ENCODE data around the gene RAB34. TPM values are rescaled to one million over a fixed set of nuclear protein-coding genes. Genes with fewer than 3 reads are reported as not detected.

RAB34 gene
- total and polyA plus RNA-seq, 7 experiments from 2014 or later, result 11.0 to 50.2 (median 16.4) TPM

GRCh38 chr17:28716740-28717577, 709 bp downstream of the RAB34 start:
- Mint-ChIP-seq H3K27ac (peak overlapping the region in 3 of 9 donors; percentile 18 to 90 (median 69)), H3K4me1 (peaks cover 24 to 58% (median 38%) of the 10 kb centered on the region in 7 donors), H3K4me3 (peak overlapping the region in 8 of 10 donors; percentile 38 to 87 (median 68)), H3K27me3 (peaks cover 0 to 26% (median 6%) of the 10 kb centered on the region in 5 donors), H3K9me3 (peaks cover 0 to 2% (median 0%) of the 10 kb centered on the region in 11 donors), H3K36me3 (peaks cover 0 to 19% (median 16%) of the 10 kb centered on the region in 5 donors)
- Histone ChIP-seq H3K27ac (ENCODE audit: low read depth, low read length) (peak overlapping the region; percentile 52), H3K9me3 (ENCODE audit: control insufficient read depth in 2 of 3, low read length in 3 of 3) (no peaks in the 10 kb centered on the region), H3K4me1 (ENCODE audit: control insufficient read depth in 2 of 2, insufficient read depth in 2 of 2, low read length in 2 of 2) (peaks cover 24 to 29% of the 10 kb centered on the region in 2 donors), H3K4me3 (ENCODE audit: low read length) (no peak overlapping the region), H3K36me3 (ENCODE audit: control insufficient read depth in 2 of 3, insufficient read depth in 3 of 3, low read length in 3 of 3) (peaks cover 7 to 10% (median 7%) of the 10 kb centered on the region in 3 experiments), H3K27me3 (ENCODE audit: control insufficient read depth in 2 of 2, insufficient read depth in 2 of 2, low read length in 2 of 2) (no peaks in the 10 kb centered on the region)
- peak in 3 of 9 donors; percentile 14 to 16 (median 16) for DNase-seq
- intact Hi-C loops (cut with micrococcal nuclease), result loop anchor here in 1 of 2 donors (5.0 kb wide), 1 partner anchor 35 kb away; no protein-coding TSS in a partner anchor
- ChIA-PET POLR2A (interaction anchor here (0.9 to 2.6 kb wide), 3 partner anchors 11 to 182 kb away, joined by 3 to 10 read pairs (median 3); partner anchors contain the start of gene NEK8), CTCF (interaction anchor here (1.6 kb wide), 1 partner anchor 10 kb away, joined by 4 read pairs; no protein-coding TSS in a partner anchor)
- ATAC-seq, result no peak

- H3K4me1 ChIP-seq (ENCODE audit: control insufficient read depth in 2 of 2, insufficient read depth in 2 of 2, low read length in 2 of 2), result peaks cover 15 to 17% of the 10 kb centered on the region in 2 donors
- Mint-ChIP-seq H3K27ac (peak overlapping the region in 3 of 9 donors; percentile 19 to 41 (median 26)), H3K27me3 (peaks cover 0 to 26% (median 6%) of the 10 kb centered on the region in 5 donors), H3K9me3 (peaks cover 0 to 2% (median 0%) of the 10 kb centered on the region in 11 donors), H3K4me1 (peaks cover 21 to 52% (median 35%) of the 10 kb centered on the region in 7 donors), H3K36me3 (peaks cover 0 to 6% (median 5%) of the 10 kb centered on the region in 5 donors), H3K4me3 (peak overlapping the region in 1 of 10 donors; percentile 21)
- H3K9me3 ChIP-seq (ENCODE audit: control insufficient read depth in 2 of 3, low read length in 3 of 3), result no peaks in the 10 kb centered on the region
- no peaks in the 10 kb centered on the region for H3K36me3 ChIP-seq (ENCODE audit: control insufficient read depth in 2 of 3, insufficient read depth in 3 of 3, low read length in 3 of 3)
- H3K4me3 ChIP-seq (ENCODE audit: low read length), result no peak overlapping the region
- CTCF ChIA-PET, result interaction anchor here (0.6 kb wide), 2 partner anchors 49 to 77 kb away, joined by 3 to 6 read pairs; no protein-coding TSS in a partner anchor
- H3K27me3 ChIP-seq (ENCODE audit: control insufficient read depth in 2 of 2, insufficient read depth in 2 of 2, low read length in 2 of 2), result no peaks in the 10 kb centered on the region
- POLR2A ChIA-PET, result interaction anchor here (1.0 to 2.6 kb wide), 3 partner anchors 13 to 237 kb away, joined by 3 to 10 read pairs (median 4); partner anchors contain the start of gene NEK8
- no peak overlapping the region for H3K27ac ChIP-seq (ENCODE audit: low read depth, low read length)
- intact Hi-C loops (cut with micrococcal nuclease), result loop anchor here in 1 of 2 donors (5.0 kb wide), 1 partner anchor 37 kb away; no protein-coding TSS in a partner anchor
- DNase-seq (no peak), ATAC-seq (no peak)
Measured at GRCh38 chr17:28715217-28715616, 2.5 kb downstream of the RAB34 start.

- no peak for ATAC-seq
Measured at GRCh38 chr17:28714281-28714680, 3.4 kb downstream of the RAB34 start.

GRCh38 chr17:28712705-28713415, 4.8 kb downstream of the RAB34 start:
- CTCF ChIA-PET, result interaction anchor here (1.2 to 1.3 kb wide), 2 partner anchors 14 to 25 kb away, joined by 3 to 4 read pairs; no protein-coding TSS in a partner anchor
- Histone ChIP-seq H3K4me1 (ENCODE audit: control insufficient read depth in 2 of 2, insufficient read depth in 2 of 2, low read length in 2 of 2) (peaks cover 9 to 12% of the 10 kb centered on the region in 2 donors), H3K27ac (ENCODE audit: low read depth, low read length) (peak overlapping the region; percentile 83), H3K4me3 (ENCODE audit: low read length) (peak overlapping the region; percentile 95), H3K9me3 (ENCODE audit: control insufficient read depth in 2 of 3, low read length in 3 of 3) (no peaks in the 10 kb centered on the region), H3K27me3 (ENCODE audit: control insufficient read depth in 2 of 2, insufficient read depth in 2 of 2, low read length in 2 of 2) (no peaks in the 10 kb centered on the region), H3K36me3 (ENCODE audit: control insufficient read depth in 2 of 3, insufficient read depth in 3 of 3, low read length in 3 of 3) (no peaks in the 10 kb centered on the region)
- peaks cover 0 to 14% (median 6%) of the 10 kb centered on the region in 5 donors for H3K27me3 Mint-ChIP-seq
- H3K4me1 Mint-ChIP-seq, result peaks cover 12 to 34% (median 19%) of the 10 kb centered on the region in 7 donors
- H3K36me3 Mint-ChIP-seq, result no peaks in the 10 kb centered on the region
- H3K9me3 Mint-ChIP-seq, result no peaks in the 10 kb centered on the region
- DNase-seq, result no peak
- H3K4me3 Mint-ChIP-seq, result peak overlapping the region; percentile 76 to 94 (median 90)
- intact Hi-C loops (cut with micrococcal nuclease), result loop anchor here in 1 of 2 donors (5.0 kb wide), 2 partner anchors 51 to 116 kb away; partner anchors contain the start of genes SDF2, SPAG5 and SUPT6H
- POLR2A ChIA-PET, result interaction anchor here (0.9 to 5.2 kb wide), 8 partner anchors 8 to 239 kb away, joined by 3 to 59 read pairs (median 18); partner anchors contain the start of genes BLTP2, NEK8, PHF12 and RPL23A
- H3K27ac Mint-ChIP-seq, result peak overlapping the region; percentile 64 to 98 (median 87)
- no peak for ATAC-seq

More at GRCh38 chr17:28714281-28714680, 3.4 kb downstream of the RAB34 start:
- Mint-ChIP-seq H3K36me3 (no peaks in the 10 kb centered on the region), H3K27me3 (peaks cover 0 to 23% (median 6%) of the 10 kb centered on the region in 5 donors), H3K9me3 (peaks cover 0 to 2% (median 0%) of the 10 kb centered on the region in 11 donors), H3K4me1 (peaks cover 16 to 43% (median 27%) of the 10 kb centered on the region in 7 donors), H3K27ac (no peak overlapping the region), H3K4me3 (peak overlapping the region in 1 of 10 donors; percentile 33)
- intact Hi-C loops (cut with micrococcal nuclease), result loop anchor here in 1 of 2 donors (5.0 kb wide), 2 partner anchors 52 to 117 kb away; partner anchors contain the start of genes SDF2, SPAG5 and SUPT6H
- H3K36me3 ChIP-seq (ENCODE audit: control insufficient read depth in 2 of 3, insufficient read depth in 3 of 3, low read length in 3 of 3), result no peaks in the 10 kb centered on the region
- H3K4me1 ChIP-seq (ENCODE audit: control insufficient read depth in 2 of 2, insufficient read depth in 2 of 2, low read length in 2 of 2), result peaks cover 13 to 15% of the 10 kb centered on the region in 2 donors
- ChIA-PET CTCF (no interaction called here), POLR2A (interaction anchor here (1.1 to 1.2 kb wide), 2 partner anchors 52 to 212 kb away, joined by 3 read pairs; partner anchors contain the start of genes SDF2 and SUPT6H)
- DNase-seq, result no peak
- H3K4me3 ChIP-seq (ENCODE audit: low read length), result no peak overlapping the region
- no peaks in the 10 kb centered on the region for H3K27me3 ChIP-seq (ENCODE audit: control insufficient read depth in 2 of 2, insufficient read depth in 2 of 2, low read length in 2 of 2)
- no peak overlapping the region for H3K27ac ChIP-seq (ENCODE audit: low read depth, low read length)
- no peaks in the 10 kb centered on the region for H3K9me3 ChIP-seq (ENCODE audit: control insufficient read depth in 2 of 3, low read length in 3 of 3)

GRCh38 chr17:28712032-28712704, 5.5 kb downstream of the RAB34 start:
- CTCF ChIA-PET, result interaction anchor here (0.9 to 2.3 kb wide), 4 partner anchors 15 to 51 kb away, joined by 3 to 15 read pairs (median 4); partner anchors contain the start of gene TLCD1
- ATAC-seq, result peak; percentile 53
- no peaks in the 10 kb centered on the region for H3K27me3 ChIP-seq (ENCODE audit: control insufficient read depth in 2 of 2, insufficient read depth in 2 of 2, low read length in 2 of 2)
- intact Hi-C loops (cut with micrococcal nuclease), result loop anchor here in 1 of 2 donors (5.0 kb wide), 2 partner anchors 50 to 115 kb away; partner anchors contain the start of genes SDF2, SPAG5 and SUPT6H
- Mint-ChIP-seq H3K4me3 (peak overlapping the region; percentile 76 to 94 (median 90)), H3K27ac (peak overlapping the region; percentile 85 to 98 (median 93)), H3K36me3 (peaks cover 0 to 3% (median 0%) of the 10 kb centered on the region in 5 donors), H3K4me1 (peaks cover 12 to 33% (median 19%) of the 10 kb centered on the region in 7 donors), H3K27me3 (peaks cover 0 to 14% (median 6%) of the 10 kb centered on the region in 5 donors), H3K9me3 (no peaks in the 10 kb centered on the region)
- POLR2A ChIA-PET, result interaction anchor here (0.9 to 5.2 kb wide), 15 partner anchors 8 to 240 kb away, joined by 3 to 59 read pairs (median 6); partner anchors contain the start of genes ALDOC, BLTP2, NEK8 and PHF12
- DNase-seq, result peak in 8 of 9 donors; percentile 38 to 75 (median 46)
- H3K4me1 ChIP-seq (ENCODE audit: control insufficient read depth in 2 of 2, insufficient read depth in 2 of 2, low read length in 2 of 2), result peaks cover 9 to 12% of the 10 kb centered on the region in 2 donors
- H3K4me3 ChIP-seq (ENCODE audit: low read length), result peak overlapping the region; percentile 95
- no peaks in the 10 kb centered on the region for H3K36me3 ChIP-seq (ENCODE audit: control insufficient read depth in 2 of 3, insufficient read depth in 3 of 3, low read length in 3 of 3)
- H3K9me3 ChIP-seq (ENCODE audit: control insufficient read depth in 2 of 3, low read length in 3 of 3), result no peaks in the 10 kb centered on the region
- H3K27ac ChIP-seq (ENCODE audit: low read depth, low read length), result peak overlapping the region; percentile 83
